ENCODE measurements around the gene SLC16A2.

- TF ChIP-seq CTBP1 (IDR thresholded peaks at IDR 0.05; ENCODE audit: borderline replicate concordance) (no peak), SUZ12 (IDR thresholded peaks at IDR 0.05) (no peak), ELF4 (IDR thresholded peaks at IDR 0.05) (no peak), PKNOX1 (IDR thresholded peaks at IDR 0.05) (no peak), LEF1 (IDR thresholded peaks at IDR 0.05; ENCODE audit: borderline replicate concordance) (no peak), SP1 (IDR thresholded peaks at IDR 0.05) (no peak), ARNT (IDR thresholded peaks at IDR 0.05) (no peak)
Measured at GRCh38 chrX:74515356-74515755, 94.1 kb downstream of the SLC16A2 start.

Data from HEK293T (cell line).